Right atrium auricular region (tissue), 2 donors: ENCODE results near the gene NRG3. TPM values are rescaled to one million over a fixed set of nuclear protein-coding genes. Genes with fewer than 3 reads are reported as not detected.

Source experiments
- DNase-seq: peaks from one replicate; pipeline ENCODE4 v3.0.0-alpha.2; 2019; ENCODE audit warnings: low spot score
- H3K27ac ChIP-seq, 2 donors: fragments of 200-600 bp; sonication (generic); 1 replicate in 1 of 2; 2 replicates in 1 of 2; pipeline ENCODE4 v1.5.1; 2016 to 2019
- H3K27me3 ChIP-seq, 2 donors: fragments of 200-600 bp; sonication (generic); one replicate each; pipeline versions ENCODE4 v1.5.1 to v1.6.0; 2017 to 2019
- H3K36me3 ChIP-seq: fragments of 200-600 bp; sonication (generic); one replicate; pipeline ENCODE4 v1.5.1; 2016
- H3K4me1 ChIP-seq, 2 donors: fragments of 200-600 bp; sonication (generic); one replicate each; pipeline versions ENCODE4 v1.5.1 to v1.6.0; 2017 to 2019
- H3K4me3 ChIP-seq, 2 donors: fragments of 200-600 bp; sonication (generic); 1 replicate in 1 of 2; 2 replicates in 1 of 2; pipeline ENCODE4 v1.5.1; 2017 to 2019; ENCODE audit warnings: mild to moderate bottlenecking in 1 of 2, moderate library complexity in 1 of 2
- H3K9me3 ChIP-seq, 2 donors: fragments of 200-600 bp; sonication (generic); one replicate each; pipeline ENCODE4 v1.5.1; 2019
- CTCF ChIP-seq, 2 donors: fragments of 200-600 bp; sonication (generic); IDR thresholded peaks; one replicate each; pipeline ENCODE4 v1.5.1; 2019; ENCODE audit warnings: antibody characterized with exemption in 2 of 2
- total RNA-seq, 2 donors: library from RNA; depleted of rRNA; stranded (reverse); fragments of >200 nt; gene quantifications; one replicate each; pipeline ENCODE4 v1.1.0, GENCODE V29; 2016

NRG3 gene
- total RNA-seq, 2 donors from 2014 or later, result 0.70 to 1.4 TPM

- no peak for DNase-seq
- Histone ChIP-seq H3K4me3 (no peak overlapping the region), H3K27me3 (no peaks in the 10 kb centered on the region), H3K27ac (no peak overlapping the region), H3K36me3 (no peaks in the 10 kb centered on the region), H3K4me1 (peaks cover 0 to 3% of the 10 kb centered on the region in 2 donors), H3K9me3 (no peaks in the 10 kb centered on the region)
- TF ChIP-seq CTCF (IDR thresholded peaks at IDR 0.05), result no peak
Measured at GRCh38 chr10:82206831-82207230, 331.8 kb downstream of the NRG3 start.

GRCh38 chr10:82208726-82209125 is 333.7 kb downstream of the NRG3 start:
- Histone ChIP-seq H3K36me3 (no peaks in the 10 kb centered on the region), H3K4me3 (no peak overlapping the region), H3K27me3 (no peaks in the 10 kb centered on the region), H3K9me3 (no peaks in the 10 kb centered on the region), H3K4me1 (peaks cover 0 to 4% of the 10 kb centered on the region in 2 donors), H3K27ac (no peak overlapping the region)
- no peak for DNase-seq
- TF ChIP-seq CTCF (IDR thresholded peaks at IDR 0.05), result no peak

GRCh38 chr10:82210331-82210730 is 335.3 kb downstream of the NRG3 start:
- no peak for TF ChIP-seq CTCF (IDR thresholded peaks at IDR 0.05)
- no peaks in the 10 kb centered on the region for H3K36me3 ChIP-seq
- DNase-seq, result no peak
- no peak overlapping the region for H3K4me3 ChIP-seq
- no peaks in the 10 kb centered on the region for H3K9me3 ChIP-seq
- H3K4me1 ChIP-seq, result peaks cover 0 to 4% of the 10 kb centered on the region in 2 donors
- H3K27me3 ChIP-seq, result no peaks in the 10 kb centered on the region
- H3K27ac ChIP-seq, result no peak overlapping the region

GRCh38 chr10:82211346-82211745 is 336.4 kb downstream of the NRG3 start:
- TF ChIP-seq CTCF (IDR thresholded peaks at IDR 0.05), result no peak
- peaks cover 0 to 4% of the 10 kb centered on the region in 2 donors for H3K4me1 ChIP-seq
- DNase-seq, result no peak

GRCh38 chr10:82212753-82213152 is 337.8 kb downstream of the NRG3 start:
- no peak for TF ChIP-seq CTCF (IDR thresholded peaks at IDR 0.05)

More at GRCh38 chr10:82211346-82211745, 336.4 kb downstream of the NRG3 start:
- Histone ChIP-seq H3K27ac (no peak overlapping the region), H3K9me3 (no peaks in the 10 kb centered on the region), H3K27me3 (no peaks in the 10 kb centered on the region), H3K36me3 (no peaks in the 10 kb centered on the region), H3K4me3 (no peak overlapping the region)

GRCh38 chr10:82213784-82214183 is 338.8 kb downstream of the NRG3 start:
- Histone ChIP-seq H3K9me3 (no peaks in the 10 kb centered on the region), H3K27me3 (no peaks in the 10 kb centered on the region), H3K4me3 (no peak overlapping the region), H3K4me1 (peaks cover 0 to 4% of the 10 kb centered on the region in 2 donors), H3K27ac (no peak overlapping the region), H3K36me3 (no peaks in the 10 kb centered on the region)
- TF ChIP-seq CTCF (IDR thresholded peaks at IDR 0.05), result no peak
- no peak for DNase-seq

More at GRCh38 chr10:82212753-82213152, 337.8 kb downstream of the NRG3 start:
- Histone ChIP-seq H3K9me3 (no peaks in the 10 kb centered on the region), H3K27ac (no peak overlapping the region), H3K36me3 (no peaks in the 10 kb centered on the region), H3K4me1 (peaks cover 0 to 4% of the 10 kb centered on the region in 2 donors), H3K4me3 (no peak overlapping the region), H3K27me3 (no peaks in the 10 kb centered on the region)
- DNase-seq, result no peak
